ENCODE results near the gene MLLT6.

The MLLT6 gene

DNA sequence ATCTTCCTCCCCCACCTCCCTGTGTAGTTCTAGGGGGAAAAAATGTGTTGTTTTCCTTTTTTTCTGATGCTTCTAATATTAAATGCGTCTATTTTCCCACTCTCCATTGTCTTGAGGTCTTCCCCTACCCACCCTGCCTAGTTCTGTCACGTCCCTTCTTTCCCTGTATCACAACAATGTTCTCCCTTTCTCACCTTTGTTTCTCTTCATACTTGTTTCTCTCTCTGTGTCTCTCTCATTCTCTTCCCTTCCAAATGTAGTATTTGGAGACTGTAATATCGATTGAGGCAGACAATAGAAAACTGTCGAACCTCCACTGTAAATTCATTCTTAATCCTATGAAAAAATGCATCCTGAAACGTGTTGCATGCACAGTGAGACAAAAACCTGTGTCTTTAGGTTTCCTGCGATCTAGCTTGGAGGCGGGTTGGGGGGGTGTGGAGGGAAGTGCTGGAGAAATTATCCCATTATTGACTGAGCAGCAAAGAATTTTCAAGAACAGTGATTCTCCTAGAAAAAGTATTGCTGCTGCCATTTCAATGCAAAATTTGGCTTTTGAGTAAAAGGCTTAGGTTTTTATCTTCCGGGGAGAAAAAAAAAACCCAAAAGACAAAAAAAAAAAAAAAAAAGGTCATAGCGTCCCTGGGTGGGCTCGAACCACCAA, 46.2 kb downstream of the MLLT6 start:
- no peak for DNase-seq
- intact Hi-C loops (cut with DNase I) = loop anchor here (5.0 kb wide), 1 partner anchor 46 kb away; the partner anchor contains the start of gene PIP4K2B

DNA sequence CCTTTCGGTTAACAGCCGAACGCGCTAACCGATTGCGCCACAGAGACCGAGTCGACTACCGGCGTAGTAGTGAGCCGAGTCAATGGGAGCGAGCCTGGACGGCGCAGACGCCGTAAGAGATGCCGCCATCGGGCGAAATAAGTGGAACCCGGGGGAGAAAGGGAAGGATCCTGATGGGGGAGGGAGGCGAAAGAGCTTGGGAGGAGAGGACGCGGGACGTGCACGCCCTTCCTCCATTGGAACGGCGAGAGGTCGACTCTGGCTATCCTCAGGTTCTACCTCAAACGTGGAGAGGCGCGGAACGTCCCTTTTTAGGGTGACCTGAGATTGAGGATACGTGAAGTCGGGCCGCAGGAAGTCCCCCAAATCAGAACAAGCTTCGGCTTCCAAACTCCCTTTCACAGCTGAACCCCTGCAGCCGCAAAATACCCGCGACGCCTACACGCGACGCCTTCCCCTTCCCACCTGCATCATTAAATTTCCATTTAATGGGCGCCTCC, 46.8 kb downstream of the MLLT6 start:
- intact Hi-C loops (cut with DNase I) = loop anchor here (5.0 kb wide), 1 partner anchor 45 kb away; the partner anchor contains the start of gene PIP4K2B
- peak; percentile 69 to 98 (median 84) for DNase-seq

DNA sequence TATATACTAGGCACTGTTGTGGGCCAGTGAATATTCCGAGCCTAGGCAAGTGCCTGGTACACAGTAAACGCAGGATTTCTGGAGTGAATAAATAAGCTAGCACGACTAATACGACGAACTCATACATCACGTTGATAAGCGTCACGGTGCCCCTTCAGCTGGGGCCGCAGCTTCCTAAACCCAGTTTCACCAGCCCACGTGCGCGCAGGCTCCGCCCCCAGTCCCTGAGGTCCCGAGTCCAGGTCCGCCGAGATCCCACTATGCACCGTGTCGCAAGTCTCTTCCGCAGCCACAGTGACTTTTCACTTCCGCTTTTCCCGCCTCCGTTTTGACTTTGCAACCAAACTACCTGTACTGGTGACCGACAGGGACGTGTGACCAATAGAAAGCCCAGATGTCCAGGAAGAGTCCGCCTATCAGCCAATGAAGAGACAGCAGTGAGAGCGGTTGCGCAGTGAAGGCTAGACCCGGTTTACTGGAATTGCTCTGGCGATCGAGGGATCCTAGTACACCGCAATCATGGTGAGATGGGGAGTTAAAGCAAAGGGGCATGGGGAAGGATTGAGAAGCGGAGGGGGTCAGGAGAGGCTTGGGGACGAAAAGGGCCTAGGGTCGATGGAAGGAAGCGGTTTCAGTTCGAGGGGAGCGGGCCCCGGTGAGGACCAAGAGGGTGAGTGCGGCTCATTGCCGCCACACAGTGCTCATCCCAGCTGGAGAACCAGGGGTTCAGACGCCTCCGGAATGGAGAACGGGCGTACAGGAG, 47.4 kb downstream of the MLLT6 start, which contains the start of gene PSMB3:
Gene PSMB3, plus strand, starts transcription at position 434 of the 763 bp plus-strand sequence. Its CDS starts 86 bp downstream, at position 520.
- intact Hi-C loops (cut with DNase I) = loop anchor here (5.0 kb wide), 1 partner anchor 45 kb away; the partner anchor contains the start of gene PIP4K2B
- DNase-seq = peak; percentile 95 to 99 (median 98)

DNA sequence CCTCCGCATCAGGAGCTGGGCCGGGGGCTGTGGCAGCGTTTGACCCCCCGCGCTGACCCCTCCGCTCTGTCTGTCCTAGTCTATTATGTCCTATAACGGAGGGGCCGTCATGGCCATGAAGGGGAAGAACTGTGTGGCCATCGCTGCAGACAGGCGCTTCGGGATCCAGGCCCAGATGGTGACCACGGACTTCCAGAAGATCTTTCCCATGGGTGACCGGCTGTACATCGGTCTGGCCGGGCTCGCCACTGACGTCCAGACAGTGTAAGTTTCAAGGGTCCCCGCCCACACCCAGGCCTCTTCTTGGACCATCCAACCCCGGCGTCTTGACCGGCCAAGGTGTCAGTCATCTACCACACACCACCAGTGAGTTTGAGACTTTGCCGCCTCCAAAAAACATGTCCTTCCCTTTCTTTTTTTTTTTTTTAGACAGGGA, 48.0 kb downstream of the MLLT6 start:
- DNase-seq = peak in 1 of 10 donors; percentile 76
- intact Hi-C loops (cut with DNase I) = loop anchor here (5.0 kb wide), 1 partner anchor 44 kb away; the partner anchor contains the start of gene PIP4K2B

DNA sequence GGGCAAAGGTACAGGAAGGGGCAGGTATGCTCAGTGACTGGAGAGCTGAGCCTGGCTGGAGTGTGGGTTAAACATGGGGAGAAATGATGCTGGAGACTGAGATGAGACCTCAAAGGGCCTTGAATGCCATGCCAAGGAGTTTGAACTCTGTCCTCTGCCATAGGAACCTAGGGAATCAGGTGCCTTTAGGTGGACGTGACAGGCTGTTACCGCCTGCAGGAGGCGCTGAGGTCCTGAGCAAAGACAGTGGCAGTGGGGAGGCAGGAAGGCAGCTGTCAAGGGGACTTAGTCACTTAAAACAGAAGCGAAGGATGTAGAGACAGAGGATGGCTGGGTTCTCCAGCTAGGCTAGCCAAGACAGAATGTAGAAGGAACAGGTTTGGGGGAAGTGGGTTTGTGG, 56.5 kb downstream of the MLLT6 start:
- DNase-seq = peak in 3 of 10 donors; percentile 6 to 35 (median 8)
- intact Hi-C loops (cut with DNase I) = no loop called here

DNA sequence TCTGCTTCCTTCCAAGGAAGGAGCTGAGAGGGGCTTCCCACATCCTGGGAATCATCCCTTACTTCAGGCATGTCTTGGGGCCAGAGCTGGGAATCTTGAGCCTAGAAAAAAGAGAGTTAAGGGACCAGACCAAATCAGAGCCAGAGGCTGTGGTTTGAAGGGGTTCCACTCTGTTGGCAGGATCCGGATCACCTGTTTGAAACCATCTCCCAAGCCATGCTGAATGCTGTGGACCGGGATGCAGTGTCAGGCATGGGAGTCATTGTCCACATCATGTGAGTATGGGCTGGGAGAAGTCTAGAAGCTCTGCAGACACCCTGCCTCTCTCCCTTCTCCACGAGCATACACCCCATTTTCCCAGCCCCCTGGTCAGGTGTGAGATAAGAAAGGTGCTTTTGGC, 57.2 kb downstream of the MLLT6 start:
- peak in 2 of 10 donors; percentile 7 to 12 for DNase-seq
- intact Hi-C loops (cut with DNase I) = no loop called here

DNA sequence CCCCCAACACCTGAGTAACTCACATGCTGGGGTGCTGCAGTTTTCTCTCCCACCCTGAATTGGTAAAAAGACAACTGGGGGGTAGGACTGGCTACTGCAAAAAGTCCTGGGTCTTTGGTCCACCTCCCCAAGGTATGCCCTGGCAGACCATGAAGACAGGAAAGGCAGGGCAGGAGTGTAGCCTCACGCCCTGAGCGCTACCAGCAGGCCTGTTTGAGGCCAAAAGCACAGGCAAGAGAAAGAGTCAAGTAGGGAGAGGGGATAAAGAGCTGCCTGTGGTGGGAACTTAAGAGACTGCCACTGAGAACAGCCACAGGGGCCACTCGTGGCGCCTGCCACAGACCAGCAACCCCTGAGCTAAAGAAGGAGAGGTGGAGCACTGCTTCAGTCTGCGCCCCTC, 61.3 kb downstream of the MLLT6 start:
- intact Hi-C loops (cut with DNase I) = no loop called here
- DNase-seq = peak in 2 of 10 donors; percentile 52 to 55

DNA sequence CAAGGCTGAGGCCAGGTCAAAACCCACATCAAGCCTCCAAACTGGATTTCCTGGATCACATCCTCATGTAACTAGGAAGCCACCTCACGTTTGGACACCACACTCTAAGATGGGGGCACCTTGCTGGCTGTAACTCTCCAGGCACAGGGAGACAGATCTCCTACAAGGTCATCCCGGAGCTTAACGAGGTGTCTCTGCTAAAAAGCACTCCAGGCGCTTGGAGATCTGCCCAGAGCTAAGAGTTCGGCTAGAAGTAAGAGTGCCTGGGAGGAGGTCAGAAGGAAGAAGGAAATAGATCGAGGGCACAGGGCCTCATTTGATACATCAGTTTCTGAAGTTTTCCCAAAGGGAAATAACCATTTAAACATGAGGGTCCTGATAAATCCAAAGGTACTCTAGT, 63.3 kb downstream of the MLLT6 start:
- peak in 1 of 10 donors; percentile 16 for DNase-seq

DNA sequence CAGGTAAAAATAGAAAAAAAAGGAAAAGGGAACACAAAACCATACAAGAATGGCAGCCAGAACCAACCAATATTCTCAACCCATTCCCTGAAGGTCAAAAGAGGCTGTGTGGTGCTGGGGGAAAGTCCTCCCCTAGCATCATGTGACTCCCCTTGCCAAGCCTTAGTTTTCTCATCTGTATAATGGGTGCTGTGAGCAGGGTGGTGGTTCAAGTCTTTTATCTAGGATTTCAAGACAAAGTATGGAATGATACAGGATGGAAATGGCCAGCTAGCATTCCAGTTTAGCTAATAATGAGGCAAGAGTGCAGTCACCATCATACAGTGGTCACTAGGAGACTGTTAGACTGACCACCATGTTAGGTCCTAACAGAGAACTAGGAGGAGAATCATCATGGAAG, 68.2 kb downstream of the MLLT6 start:
- no peak for DNase-seq
- intact Hi-C loops (cut with DNase I) = loop anchor here (10.0 kb wide), 1 partner anchor 62 kb away; no protein-coding TSS in a partner anchor

More for the DNA sequence above, 63.3 kb downstream of the MLLT6 start:
- intact Hi-C loops (cut with DNase I) = no loop called here

DNA sequence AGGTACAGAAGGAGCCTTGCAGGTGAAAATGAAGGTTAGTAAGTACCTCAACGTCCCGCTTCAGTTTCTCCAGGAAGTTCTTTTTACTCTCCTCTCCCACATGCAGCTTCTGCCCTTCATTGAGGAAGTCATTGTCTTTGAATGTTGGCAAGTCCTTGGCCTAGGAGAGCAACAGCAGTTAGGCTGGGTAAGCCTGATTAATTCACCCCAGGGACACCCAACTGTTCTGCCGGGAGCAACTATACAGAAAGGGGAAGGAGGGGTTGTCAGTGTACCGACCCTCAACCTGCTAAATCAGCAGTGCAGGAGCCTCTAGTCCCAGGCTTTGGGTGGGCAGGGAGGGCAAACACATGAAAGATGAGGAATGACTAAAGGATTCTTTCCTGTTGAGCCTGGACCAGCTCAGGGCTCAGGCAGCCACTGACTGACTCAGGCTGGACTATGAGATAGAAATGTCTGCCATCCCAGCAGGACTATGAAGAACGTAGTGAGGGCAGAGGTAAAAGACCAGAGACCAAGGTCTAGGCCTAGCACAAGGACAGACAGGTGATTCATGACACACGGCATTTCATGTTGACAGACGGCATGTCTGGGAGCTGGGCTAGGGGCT, 72.7 kb downstream of the MLLT6 start:
- intact Hi-C loops (cut with DNase I) = loop anchor here (10.0 kb wide), 1 partner anchor 57 kb away; no protein-coding TSS in a partner anchor
- peak in 2 of 10 donors; percentile 8 to 24 for DNase-seq

Measured in posterior cingulate gyrus (tissue), 11 donors.